ENCODE data around the gene FEZ2. TPM values are rescaled to one million over a fixed set of nuclear protein-coding genes. Genes with fewer than 3 reads are reported as not detected.

Gene FEZ2
- total and polyA plus RNA-seq, 10 of the 15 experiments (the other 5 are each of a cell fraction or from before 2014, with no cell fraction given): 3.0 to 15.4 (median 6.6) TPM

DNA sequence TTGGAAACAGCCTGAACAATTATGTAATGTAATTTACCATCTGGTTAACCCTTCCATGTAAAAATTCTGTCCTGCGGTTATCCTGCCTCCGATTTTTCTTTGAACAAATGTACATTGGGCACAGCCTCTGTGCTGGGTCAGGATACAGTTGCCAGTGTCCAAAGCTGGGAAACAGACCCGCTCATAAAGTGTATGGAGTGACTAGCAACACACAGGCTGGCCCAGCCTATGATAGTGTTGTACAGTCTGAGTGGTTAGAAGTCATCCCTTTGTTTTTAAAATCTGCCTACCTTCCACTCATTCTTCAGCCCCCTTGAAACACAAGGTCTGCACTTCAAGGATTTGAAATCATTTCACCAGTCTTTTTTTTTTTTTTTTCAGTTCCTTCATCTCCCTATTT is 50.1 kb downstream of the FEZ2 start:
- 98% methylated on average over 3 of the region's 3 CpGs for WGBS (ENCODE audit: insufficient coverage, insufficient replicate concordance, low lambda C conversion rate, missing lambda C conversion rate)

GRCh38 chr2:36545871-36546416 is 52.0 kb downstream of the FEZ2 start:
- no peak for FAIRE-seq
- Histone ChIP-seq H3K27me3 (replicated peaks in 1 of 2; ENCODE audit: control insufficient read depth in 2 of 2, insufficient read depth in 2 of 2, low read length in 1 of 2) (no peaks in the 10 kb centered on the region), H3K79me2 (ENCODE audit: control insufficient read depth, insufficient read depth, low read length) (no peaks in the 10 kb centered on the region), H3K4me1 (ENCODE audit: control insufficient read depth, insufficient read depth, low read length) (no peaks in the 10 kb centered on the region), H3K27ac (ENCODE audit: control insufficient read depth, insufficient read depth) (no peak overlapping the region), H4K20me1 (ENCODE audit: control insufficient read depth, insufficient read depth) (no peaks in the 10 kb centered on the region), H3K4me2 (ENCODE audit: control insufficient read depth, insufficient read depth) (no peak overlapping the region), H3K9ac (ENCODE audit: control insufficient read depth, insufficient read depth, low read length) (no peak overlapping the region), H3K36me3 (ENCODE audit: control insufficient read depth in 2 of 2, insufficient read depth in 2 of 2, low read length in 1 of 2) (peaks cover 0 to 7% of the 10 kb centered on the region in 2 experiments; a peak in 3 of 4 replicates), H3K4me3 (no peak overlapping the region), H3K9me3 (replicated peaks; ENCODE audit: control insufficient read depth, insufficient read depth, low read length) (no peaks in the 10 kb centered on the region), H2AFZ (ENCODE audit: control insufficient read depth, low read depth, low read length) (no peak overlapping the region)
- ChIA-PET POLR2A (no interaction called here), CTCF (interaction anchor here (0.6 to 1.4 kb wide), 5 partner anchors 12 to 1543 kb away, joined by 3 to 4 read pairs (median 3); no protein-coding TSS in a partner anchor), RAD21 (ENCODE audit: unreplicated experiment) (no interaction called here), SMC1A (ENCODE audit: uncharacterized antibody, unreplicated experiment) (interaction anchor here (0.5 to 1.0 kb wide), 3 partner anchors 9 to 1068 kb away, joined by 3 read pairs; no protein-coding TSS in a partner anchor)
- TF ChIP-seq SP1 (IDR thresholded peaks at IDR 0.05; ENCODE audit: low read depth, low read length) (no peak), RFX5 (IDR thresholded peaks at IDR 0.05; ENCODE audit: low read depth, low read length) (no peak), MEF2B (IDR thresholded peaks at IDR 0.05; ENCODE audit: partially characterized antibody, poor library complexity, severe bottlenecking) (no peak), BACH1 (IDR thresholded peaks at IDR 0.05; ENCODE audit: borderline replicate concordance) (no peak), NR2C2 (IDR thresholded peaks at IDR 0.05; ENCODE audit: borderline replicate concordance, control insufficient read depth, insufficient read length, low read depth) (no peak), GABPA (IDR thresholded peaks at IDR 0.05; ENCODE audit: low read depth) (no peak), TARDBP (IDR thresholded peaks at IDR 0.05; ENCODE audit: borderline replicate concordance) (no peak), SIN3A (IDR thresholded peaks at IDR 0.05; ENCODE audit: low read depth, low read length) (no peak), BCL11A (IDR thresholded peaks at IDR 0.05; ENCODE audit: low read depth, low read length) (no peak), PML (IDR thresholded peaks at IDR 0.05; ENCODE audit: low read length) (no peak), JUND (IDR thresholded peaks at IDR 0.05; ENCODE audit: low read depth, low read length) (no peak)
- intact Hi-C loops (cut with micrococcal nuclease; ENCODE audit: unreplicated experiment): no loop called here
- in situ Hi-C loops (cut with MboI): no loop called here
- ATAC-seq: no peak
- WGBS (ENCODE audit: insufficient coverage, insufficient replicate concordance, low lambda C conversion rate, missing lambda C conversion rate): 0% methylated on average over 1 of the region's 1 CpG
- no peak for DNase-seq (ENCODE audit: low read depth, low spot score)
- no TSS peak for BruUV-seq (replicated peaks)

More for the DNA sequence above, 50.1 kb downstream of the FEZ2 start:
- TF ChIP-seq MXI1 (IDR thresholded peaks at IDR 0.05; ENCODE audit: low read depth, low read length): no peak
- no peak for TF ChIP-seq CHD1 (IDR thresholded peaks at IDR 0.05; ENCODE audit: low read depth, low read length)
- no peak for TF ChIP-seq ZNF622 (IDR thresholded peaks at IDR 0.05)
- Histone ChIP-seq H3K4me2 (ENCODE audit: control insufficient read depth, insufficient read depth) (no peak overlapping the region), H3K9me3 (replicated peaks; ENCODE audit: control insufficient read depth, insufficient read depth, low read length) (no peaks in the 10 kb centered on the region), H3K36me3 (ENCODE audit: control insufficient read depth in 2 of 2, insufficient read depth in 2 of 2, low read length in 1 of 2) (peaks cover 0 to 7% of the 10 kb centered on the region in 2 experiments; a peak in 3 of 4 replicates), H3K27ac (ENCODE audit: control insufficient read depth, insufficient read depth) (no peak overlapping the region), H2AFZ (ENCODE audit: control insufficient read depth, low read depth, low read length) (no peak overlapping the region), H3K4me1 (ENCODE audit: control insufficient read depth, insufficient read depth, low read length) (no peaks in the 10 kb centered on the region), H3K4me3 (no peak overlapping the region), H3K79me2 (ENCODE audit: control insufficient read depth, insufficient read depth, low read length) (no peaks in the 10 kb centered on the region), H3K9ac (ENCODE audit: control insufficient read depth, insufficient read depth, low read length) (no peak overlapping the region), H4K20me1 (ENCODE audit: control insufficient read depth, insufficient read depth) (no peaks in the 10 kb centered on the region), H3K27me3 (replicated peaks in 1 of 2; ENCODE audit: control insufficient read depth in 2 of 2, insufficient read depth in 2 of 2, low read length in 1 of 2) (no peaks in the 10 kb centered on the region)
- ChIA-PET POLR2A (no interaction called here), RAD21 (ENCODE audit: unreplicated experiment) (no interaction called here), CTCF (no interaction called here), SMC1A (ENCODE audit: uncharacterized antibody, unreplicated experiment) (no interaction called here)
- DNase-seq (ENCODE audit: low read depth, low spot score) (no peak), ATAC-seq (no peak), FAIRE-seq (no peak)
- in situ Hi-C loops (cut with MboI) (no loop called here), intact Hi-C loops (cut with micrococcal nuclease; ENCODE audit: unreplicated experiment) (no loop called here)
- no TSS peak for BruUV-seq (replicated peaks)

All from GM12878 (cell line).